Common myeloid progenitor, CD34-positive (primary cell): ENCODE results near the gene ZBTB16.

Experiments used
- CTCF ChIA-PET: fragments of 350-600 bp; sonication (Branson Sonifier 250); formaldehyde crosslinking; loops from one replicate; lab custom pipeline; 2021; ENCODE audit warnings: antibody characterized with exemption; lab: Charles Lee
- POLR2A ChIA-PET: fragments of 350-600 bp; sonication (Branson Sonifier 250); formaldehyde crosslinking; loops from one replicate; lab custom pipeline; 2021; ENCODE audit warnings: antibody characterized with exemption; lab: Charles Lee
- DNase-seq, 3 donors: peaks; one replicate each; pipeline versions ENCODE4 v3.0.0 to v3.0.0-alpha.2; 2013
- H3K27ac ChIP-seq, 2 experiments: 1 replicate in 1 of 2; 2 replicates in 1 of 2; pipeline ENCODE4 v1.7.0; 2013; ENCODE audit warnings: inconsistent platforms in 2 of 2, low read length in 2 of 2, mild to moderate bottlenecking in 2 of 2, low read depth in 1 of 2, moderate library complexity in 1 of 2; ENCODE audit not compliant: severe bottlenecking in 2 of 2, insufficient read depth in 1 of 2, poor library complexity in 1 of 2
- H3K27me3 ChIP-seq, 5 experiments: replicated peaks in 2 of 5; 1 replicate in 3 of 5; 2 replicates in 2 of 5; pipeline versions ENCODE4 v1.6.1 to v1.7.0; 2013; ENCODE audit warnings: low read length in 4 of 5, mild to moderate bottlenecking in 2 of 5, moderate library complexity in 2 of 5, inconsistent platforms in 1 of 5; ENCODE audit not compliant: insufficient read depth in 5 of 5, control insufficient read depth in 4 of 5
- H3K36me3 ChIP-seq, 4 experiments: 1 replicate in 2 of 4; 2 replicates in 2 of 4; pipeline versions ENCODE4 v1.6.1 to v1.7.0; 2013; ENCODE audit warnings: low read length in 3 of 4, control low read depth in 1 of 4, mild to moderate bottlenecking in 1 of 4; ENCODE audit not compliant: control insufficient read depth in 4 of 4, insufficient read depth in 4 of 4
- H3K4me1 ChIP-seq, 4 experiments: 1 replicate in 3 of 4; 2 replicates in 1 of 4; pipeline versions ENCODE4 v1.6.1 to v1.7.1; 2013; ENCODE audit warnings: low read length in 3 of 4, mild to moderate bottlenecking in 3 of 4, control low read depth in 1 of 4, inconsistent platforms in 1 of 4, moderate library complexity in 1 of 4; ENCODE audit not compliant: control insufficient read depth in 4 of 4, insufficient read depth in 4 of 4; ENCODE audit errors: control extremely low read depth in 1 of 4
- H3K4me3 ChIP-seq, 7 experiments: 1 replicate in 4 of 7; 2 replicates in 3 of 7; pipeline versions ENCODE4 v1.5.1 to v1.7.0; 2013; ENCODE audit warnings: mild to moderate bottlenecking in 7 of 7, low read length in 6 of 7, moderate library complexity in 6 of 7, inconsistent platforms in 2 of 7, low read depth in 2 of 7, control low read depth in 1 of 7; ENCODE audit not compliant: insufficient read depth in 4 of 7, control insufficient read depth in 1 of 7; ENCODE audit errors: extremely low read depth in 1 of 7
- H3K9me3 ChIP-seq, 5 experiments: 1 replicate in 4 of 5; 2 replicates in 1 of 5; pipeline versions ENCODE4 v1.6.1 to v1.7.1; 2013; ENCODE audit warnings: low read length in 4 of 5, mild to moderate bottlenecking in 2 of 5, inconsistent platforms in 1 of 5, low read depth in 1 of 5, moderate library complexity in 1 of 5; ENCODE audit not compliant: control insufficient read depth in 4 of 5, insufficient read depth in 2 of 5; ENCODE audit errors: control extremely low read depth in 1 of 5
- WGBS: methylation state at CpG from one replicate; pipeline ENCODE4 v1.1.5; 2013; ENCODE audit not compliant: insufficient coverage; 5-methylcytosine and 5-hydroxymethylcytosine counted together

The ZBTB16 gene

GRCh38 chr11:114260077-114260476 lies 200.6 kb downstream of the ZBTB16 start:
- no peak overlapping the region for H3K4me3 ChIP-seq
- POLR2A ChIA-PET, result no interaction called here
- peaks cover 0 to 3% (median 0%) of the 10 kb centered on the region in 4 experiments for H3K36me3 ChIP-seq
- peaks cover 0 to 32% (median 23%) of the 10 kb centered on the region in 4 experiments for H3K4me1 ChIP-seq
- WGBS, result 97% methylated on average over 6 of the region's 6 CpGs
- H3K27ac ChIP-seq, result no peak overlapping the region
- CTCF ChIA-PET, result interaction anchor here (0.7 to 11.8 kb wide), 36 partner anchors 9 to 453 kb away, joined by 3 to 327 read pairs (median 8); partner anchors contain the start of genes HTR3B and ZBTB16
- peaks cover 0 to 11% (median 3%) of the 10 kb centered on the region in 5 experiments for H3K27me3 ChIP-seq
- no peaks in the 10 kb centered on the region for H3K9me3 ChIP-seq
- no peak for DNase-seq

GRCh38 chr11:114260483-114260882 lies 201.0 kb downstream of the ZBTB16 start:
- H3K36me3 ChIP-seq, result peaks cover 0 to 3% (median 0%) of the 10 kb centered on the region in 4 experiments
- peaks cover 0 to 32% (median 23%) of the 10 kb centered on the region in 4 experiments for H3K4me1 ChIP-seq
- no peaks in the 10 kb centered on the region for H3K9me3 ChIP-seq
- no peak overlapping the region for H3K4me3 ChIP-seq
- peaks cover 0 to 11% (median 5%) of the 10 kb centered on the region in 5 experiments for H3K27me3 ChIP-seq
- ChIA-PET POLR2A (no interaction called here), CTCF (interaction anchor here (0.7 to 11.8 kb wide), 48 partner anchors 8 to 454 kb away, joined by 3 to 327 read pairs (median 5); partner anchors contain the start of genes HTR3B and ZBTB16)
- 78% methylated on average over 6 of the region's 9 CpGs for WGBS
- H3K27ac ChIP-seq, result no peak overlapping the region
- no peak for DNase-seq

DNA sequence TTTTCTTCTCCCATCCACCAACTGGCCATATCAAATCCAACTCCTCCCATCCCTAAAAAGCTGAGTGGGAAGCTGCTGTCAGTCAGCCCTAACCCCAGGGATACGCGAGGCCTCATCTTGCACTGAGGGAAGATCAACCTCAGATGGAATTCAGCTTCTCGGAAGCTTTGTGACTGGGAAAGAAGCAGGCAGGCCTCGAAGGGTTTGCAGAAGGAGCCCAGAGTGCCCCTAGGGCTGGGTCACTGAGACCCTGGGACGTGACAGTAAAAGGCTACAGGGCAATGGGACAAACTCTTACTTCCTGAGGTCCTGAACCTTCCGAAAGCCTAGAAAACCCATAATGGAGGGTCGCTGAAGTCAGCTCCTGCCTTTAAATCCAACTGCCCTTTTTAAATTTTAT lies 202.3 kb downstream of the ZBTB16 start:
- Histone ChIP-seq H3K27ac (no peak overlapping the region), H3K4me1 (peaks cover 0 to 29% (median 23%) of the 10 kb centered on the region in 4 experiments), H3K27me3 (peaks cover 0 to 11% (median 11%) of the 10 kb centered on the region in 5 experiments), H3K36me3 (no peaks in the 10 kb centered on the region), H3K4me3 (no peak overlapping the region), H3K9me3 (no peaks in the 10 kb centered on the region)
- POLR2A ChIA-PET, result no interaction called here
- WGBS, result 93% methylated on average over 7 of the region's 7 CpGs
- CTCF ChIA-PET, result interaction anchor here (0.9 to 11.8 kb wide), 48 partner anchors 11 to 949 kb away, joined by 3 to 327 read pairs (median 6); partner anchors contain the start of genes HTR3B and ZBTB16
- DNase-seq, result no peak

DNA sequence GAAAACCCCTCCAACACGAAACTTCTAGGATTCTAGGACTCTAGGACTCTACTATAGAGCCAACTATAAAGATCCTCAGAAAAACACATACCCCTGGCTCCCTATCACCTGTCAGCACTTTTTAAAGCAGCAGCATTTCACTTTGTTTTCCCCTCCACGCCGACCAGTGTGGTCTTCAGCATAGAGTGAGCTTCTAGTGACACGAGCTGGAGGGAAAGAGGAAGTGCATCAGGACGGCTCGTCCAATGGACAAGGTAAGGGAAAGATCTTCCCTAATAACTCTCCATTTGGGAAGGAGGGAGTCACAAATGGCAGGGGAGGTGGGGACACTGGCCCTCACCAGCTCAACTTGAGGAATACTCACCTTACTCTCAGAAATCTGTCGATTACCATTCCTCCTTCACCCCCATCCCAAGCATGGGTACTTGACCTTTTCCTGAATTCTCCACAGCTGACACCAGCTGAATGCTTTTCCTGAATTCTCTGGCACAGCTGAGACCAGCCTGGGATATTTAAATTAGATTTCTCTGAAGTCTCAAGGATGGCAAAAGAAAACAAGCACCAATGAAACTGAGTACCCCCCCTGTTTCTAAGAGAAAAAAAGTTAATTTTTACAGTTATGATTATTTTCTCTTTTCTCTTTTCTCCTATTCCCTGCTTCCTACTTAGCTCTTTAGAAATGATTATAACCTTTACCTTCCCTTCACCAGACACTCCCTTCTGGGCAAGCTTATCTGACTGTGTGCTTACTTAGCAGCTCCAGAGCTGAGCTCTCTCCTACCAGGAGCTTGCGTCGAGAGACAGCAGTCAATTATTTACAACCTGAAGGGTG lies 203.4 kb downstream of the ZBTB16 start:
- H3K9me3 ChIP-seq, result no peaks in the 10 kb centered on the region
- DNase-seq, result peak; percentile 53 to 80 (median 78)
- WGBS, result 39% methylated on average over 6 of the region's 9 CpGs
- H3K27ac ChIP-seq, result no peak overlapping the region
- POLR2A ChIA-PET, result interaction anchor here (1.2 kb wide), 1 partner anchor 368 kb away, joined by 3 read pairs; no protein-coding TSS in a partner anchor
- CTCF ChIA-PET, result interaction anchor here (0.9 to 11.8 kb wide), 33 partner anchors 12 to 973 kb away, joined by 3 to 327 read pairs (median 8); partner anchors contain the start of genes HTR3B and ZBTB16
- H3K4me3 ChIP-seq, result no peak overlapping the region
- peaks cover 0 to 23% (median 22%) of the 10 kb centered on the region in 4 experiments for H3K4me1 ChIP-seq
- H3K36me3 ChIP-seq, result no peaks in the 10 kb centered on the region
- H3K27me3 ChIP-seq, result peaks cover 0 to 11% (median 11%) of the 10 kb centered on the region in 5 experiments

DNA sequence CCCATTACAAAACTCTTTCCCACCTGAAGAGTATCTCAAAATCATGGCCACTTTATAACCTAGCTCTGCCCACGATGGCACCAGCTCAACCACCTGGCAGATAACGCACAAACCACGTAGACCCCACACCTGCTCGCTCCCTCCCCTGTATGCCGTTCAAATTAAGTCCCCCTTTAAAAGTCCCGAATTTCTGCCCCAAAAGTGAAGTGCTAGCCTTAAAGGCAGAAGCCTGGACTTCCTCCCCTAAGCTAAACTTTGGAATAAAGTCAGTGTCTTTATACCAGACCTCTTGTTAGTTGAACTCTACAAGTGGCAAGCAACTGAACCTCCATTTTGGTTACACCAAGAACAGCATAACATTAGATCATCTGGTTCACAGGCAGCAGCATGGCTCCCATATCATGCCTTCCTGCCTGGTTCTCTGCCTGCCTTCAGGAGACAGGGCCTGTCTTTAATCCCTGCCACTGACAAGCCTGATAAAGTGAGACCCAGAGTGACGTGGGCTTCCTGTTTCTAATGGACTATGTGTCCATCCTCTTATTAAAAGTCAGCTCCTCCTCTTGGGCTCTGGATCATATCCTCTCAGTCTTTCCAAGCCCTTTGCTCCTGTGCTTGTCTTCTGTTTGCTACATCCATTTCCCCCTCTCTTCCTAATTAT lies 204.1 kb downstream of the ZBTB16 start:
- Histone ChIP-seq H3K27ac (no peak overlapping the region), H3K4me3 (no peak overlapping the region), H3K9me3 (no peaks in the 10 kb centered on the region), H3K4me1 (peaks cover 0 to 16% (median 14%) of the 10 kb centered on the region in 4 experiments), H3K36me3 (no peaks in the 10 kb centered on the region), H3K27me3 (peaks cover 0 to 11% (median 11%) of the 10 kb centered on the region in 5 experiments)
- ChIA-PET POLR2A (interaction anchor here (1.2 kb wide), 1 partner anchor 369 kb away, joined by 3 read pairs; no protein-coding TSS in a partner anchor), CTCF (interaction anchor here (1.1 to 11.8 kb wide), 24 partner anchors 11 to 973 kb away, joined by 3 to 327 read pairs (median 17); partner anchors contain the start of genes HTR3B and ZBTB16)
- 87% methylated on average over 6 of the region's 7 CpGs for WGBS
- no peak for DNase-seq

DNA sequence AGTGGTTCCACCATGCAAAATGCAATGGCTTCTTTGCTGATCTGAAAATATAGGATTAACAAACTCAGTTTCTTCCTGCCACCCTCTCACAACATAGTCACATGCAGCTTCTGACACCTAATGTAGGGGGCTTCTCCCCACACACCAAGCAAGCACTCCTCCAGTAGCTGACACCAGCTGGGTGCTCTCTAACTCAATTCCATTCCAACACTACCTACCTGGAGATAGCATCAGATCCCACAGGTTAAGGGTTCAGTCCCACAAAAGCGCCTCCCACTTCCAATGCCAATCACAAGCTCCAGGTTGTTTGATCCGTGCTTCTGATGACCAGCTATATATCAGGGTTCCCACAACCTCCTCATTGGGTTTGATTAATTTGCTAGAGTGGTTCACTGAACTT lies 204.9 kb downstream of the ZBTB16 start:
- POLR2A ChIA-PET, result no interaction called here
- CTCF ChIA-PET, result interaction anchor here (1.0 to 11.8 kb wide), 13 partner anchors 10 to 974 kb away, joined by 3 to 327 read pairs (median 24); partner anchors contain the start of genes HTR3B and ZBTB16
- 100% methylated on average over 1 of the region's 2 CpGs for WGBS

More for the DNA sequence above, 204.9 kb downstream of the ZBTB16 start:
- no peaks in the 10 kb centered on the region for H3K9me3 ChIP-seq
- H3K4me3 ChIP-seq, result no peak overlapping the region
- no peak for DNase-seq
- no peaks in the 10 kb centered on the region for H3K36me3 ChIP-seq
- peaks cover 0 to 9% (median 7%) of the 10 kb centered on the region in 4 experiments for H3K4me1 ChIP-seq
- H3K27ac ChIP-seq, result no peak overlapping the region
- peaks cover 0 to 11% (median 11%) of the 10 kb centered on the region in 5 experiments for H3K27me3 ChIP-seq
